IMR-90 (cell line): Measurements from ENCODE around the gene TGFBR1. TPM values are rescaled to one million over a fixed set of nuclear protein-coding genes. Genes with fewer than 3 reads are reported as not detected.

ENCODE experiments used
- ATAC-seq: fragments of 200-7000 bp; cut with Tn5 transposase; 2 replicates; pipeline ENCODE4 v1.9.1; 2020; ENCODE audit warnings: low read depth, mild to moderate bottlenecking, moderate library complexity
- BruUV-seq: library from RNA; stranded (reverse); fragments of 400-500 nt; replicated peaks from 2 replicates; lab custom pipeline; 2021; lab: Mats Ljungman, UMichigan
- CTCF ChIA-PET: fragments of 300-600 bp; formaldehyde crosslinking; extraction: SDS; loops from one replicate; lab custom pipeline; 2021; ENCODE audit warnings: antibody characterized with exemption; lab: Yijun Ruan, JAX
- POLR2A ChIA-PET: fragments of 300-600 bp; sonication (Branson Sonifier 250); formaldehyde crosslinking; loops from one replicate; lab custom pipeline; 2022; ENCODE audit warnings: antibody characterized with exemption; ENCODE audit not compliant: unreplicated experiment; lab: Charles Lee
- DNase-seq: peaks from one replicate; pipeline ENCODE4 v3.0.0; 2013
- H2AFZ ChIP-seq: replicated peaks from 2 replicates; pipeline ENCODE3; 2013; ENCODE audit warnings: low read length, mild to moderate bottlenecking; ENCODE audit not compliant: poor library complexity
- H2AK5ac ChIP-seq: 2 replicates; pipeline ENCODE4 v1.6.1; 2013; ENCODE audit warnings: low read depth, low read length, inconsistent platforms
- H2AK9ac ChIP-seq: replicated peaks from 2 replicates; pipeline ENCODE3; 2013; ENCODE audit warnings: mild to moderate bottlenecking, low read depth, low read length, moderate library complexity; ENCODE audit not compliant: poor library complexity
- H2BK120ac ChIP-seq: 2 replicates; pipeline ENCODE4 v1.6.1; 2013; ENCODE audit warnings: low read depth, low read length, inconsistent platforms
- H2BK15ac ChIP-seq: 3 replicates; pipeline ENCODE4 v1.6.1; 2013; ENCODE audit warnings: low read depth, low read length, inconsistent platforms
- H2BK20ac ChIP-seq: 2 replicates; pipeline ENCODE4 v1.6.1; 2013; ENCODE audit warnings: low read depth, mild to moderate bottlenecking, inconsistent platforms, low read length, moderate library complexity
- H2BK5ac ChIP-seq: 2 replicates; pipeline ENCODE4 v1.6.1; 2013; ENCODE audit warnings: mild to moderate bottlenecking, low read depth, low read length, inconsistent platforms; ENCODE audit not compliant: poor library complexity, severe bottlenecking
- H3K14ac ChIP-seq: replicated peaks from 2 replicates; pipeline ENCODE4 v1.6.1; 2013; ENCODE audit warnings: low read depth, low read length, inconsistent platforms
- H3K18ac ChIP-seq: 2 replicates; pipeline ENCODE4 v1.6.1; 2013; ENCODE audit warnings: low read depth, low read length, control low read depth
- H3K23ac ChIP-seq: 2 replicates; pipeline ENCODE4 v1.6.1; 2013; ENCODE audit warnings: low read depth, low read length, inconsistent platforms
- H3K27ac ChIP-seq: 2 replicates; pipeline ENCODE4 v1.5.1; 2013; ENCODE audit warnings: mild to moderate bottlenecking, control low read depth, low read length; ENCODE audit not compliant: insufficient read depth
- H3K27me3 ChIP-seq: 2 replicates; pipeline ENCODE4 v1.6.1; 2013; ENCODE audit warnings: low read length; ENCODE audit not compliant: control insufficient read depth, insufficient read depth
- H3K36me3 ChIP-seq: 2 replicates; pipeline ENCODE4 v1.6.1; 2013; ENCODE audit warnings: low read length, mixed read lengths; ENCODE audit not compliant: control insufficient read depth, insufficient read depth
- H3K4ac ChIP-seq: 2 replicates; pipeline ENCODE4 v1.6.1; 2013; ENCODE audit warnings: low read depth, low read length, inconsistent platforms
- H3K4me1 ChIP-seq: 2 replicates; pipeline ENCODE4 v1.6.1; 2013; ENCODE audit warnings: low read length, mixed read lengths; ENCODE audit not compliant: control insufficient read depth, insufficient read depth
- H3K4me2 ChIP-seq: 2 replicates; pipeline ENCODE4 v1.6.1; 2013; ENCODE audit warnings: low read depth, mild to moderate bottlenecking, control low read depth, low read length, moderate library complexity
- H3K4me3 ChIP-seq: 2 replicates; pipeline ENCODE4 v1.5.1; 2013; ENCODE audit warnings: low read depth, mild to moderate bottlenecking, control low read depth, low read length, moderate library complexity; ENCODE audit not compliant: insufficient read depth
- H3K56ac ChIP-seq: 2 replicates; pipeline ENCODE4 v1.6.1; 2013; ENCODE audit warnings: low read length, inconsistent platforms; ENCODE audit not compliant: insufficient read depth; ENCODE audit errors: extremely low read depth
- H3K79me1 ChIP-seq, 2 experiments: 2 replicates each; pipeline ENCODE4 v1.6.1; 2013; ENCODE audit warnings: low read length in 2 of 2, inconsistent platforms in 1 of 2, low read depth in 1 of 2
- H3K9ac ChIP-seq: 2 replicates; pipeline ENCODE4 v1.6.1; 2013; ENCODE audit warnings: low read depth, low read length, control low read depth
- H3K9me1 ChIP-seq: 2 replicates; pipeline ENCODE4 v1.6.1; 2013; ENCODE audit warnings: low read length, inconsistent platforms; ENCODE audit not compliant: insufficient read depth
- H3K9me3 ChIP-seq: 2 replicates; pipeline ENCODE4 v1.6.1; 2013; ENCODE audit warnings: low read length; ENCODE audit not compliant: control insufficient read depth, insufficient read depth
- H4K20me1 ChIP-seq: 2 replicates; pipeline ENCODE4 v1.6.1; 2013; ENCODE audit warnings: low read length, inconsistent platforms; ENCODE audit not compliant: insufficient read depth
- H4K5ac ChIP-seq: 2 replicates; pipeline ENCODE4 v1.6.1; 2013; ENCODE audit warnings: mild to moderate bottlenecking, low read depth, low read length, control low read depth
- H4K8ac ChIP-seq, 2 experiments: 2 replicates each; pipeline ENCODE4 v1.6.1; 2013; ENCODE audit warnings: low read depth in 2 of 2, low read length in 2 of 2, control low read depth in 1 of 2, inconsistent platforms in 1 of 2
- H4K91ac ChIP-seq: 2 replicates; pipeline ENCODE4 v1.6.1; 2013; ENCODE audit warnings: low read depth, low read length, inconsistent platforms; ENCODE audit not compliant: insufficient read depth
- FOS ChIP-seq: fragments of 150-350 bp; IDR thresholded peaks from 2 replicates; pipeline ENCODE4 v1.6.1; 2016; ENCODE audit warnings: low read depth, low read length
- SMC3 ChIP-seq: fragments of 150-350 bp; IDR thresholded peaks from 2 replicates; pipeline ENCODE4 v1.6.1; 2016; ENCODE audit warnings: low read depth, mild to moderate bottlenecking, antibody characterized with exemption, low read length, moderate library complexity
- WGBS, 2 experiments: methylation state at CpG; one replicate each; pipeline versions ENCODE4 v1.1.5 to v1.1.7; 2013; ENCODE audit warnings: missing lambda C conversion rate in 2 of 2; ENCODE audit not compliant: insufficient read length in 1 of 2; ENCODE audit errors: extremely low coverage in 2 of 2; 5-methylcytosine and 5-hydroxymethylcytosine counted together
- dilution Hi-C: fragments of 300-500 bp; cut with HindIII; formaldehyde crosslinking; loops from one replicate; pipeline ENCODE4 v1.14.3; 2018; ENCODE audit warnings: low sequenced_read_pairs; ENCODE audit not compliant: unreplicated experiment
- in situ Hi-C: fragments of 300-500 bp; cut with MboI; formaldehyde crosslinking; loops from 3 replicates; pipeline ENCODE4 v1.14.3; 2019; ENCODE audit warnings: low sequenced_read_pairs, inconsistent platforms, mixed read lengths
- intact Hi-C: fragments of 100-400 bp; cut with micrococcal nuclease; formaldehyde crosslinking; loops from 2 replicates; pipeline ENCODE4 v1.10.0; 2022
- polyA plus RNA-seq, 3 experiments: library from polyadenylated mRNA; depleted of rRNA; stranded (reverse); fragments of >200 nt; gene quantifications; 2 replicates each; pipeline ENCODE4 v1.2.3, GENCODE V29; 2012; ENCODE audit warnings: low replicate concordance in 1 of 3
- total RNA-seq: library from RNA; depleted of rRNA; stranded (reverse); fragments of >200 nt; gene quantifications from 2 replicates; pipeline ENCODE4 v1.2.3, GENCODE V29; 2012

The TGFBR1 gene
- total and polyA plus RNA-seq, 2 of the 4 experiments (the other 2 are of a cell fraction): 15.1 to 75.3 TPM

- Histone ChIP-seq H3K18ac (peak overlapping the region; percentile 76), H3K9me3 (no peaks in the 10 kb centered on the region), H2BK120ac (peak overlapping the region; percentile 41; the same call in 1 of the 2 replicates), H3K56ac (no peak overlapping the region), H3K9me1 (peaks cover 5% of the 10 kb centered on the region), H3K23ac (no peak overlapping the region), H2BK20ac (no peak overlapping the region), H3K9ac (peak overlapping the region; percentile 62), H2AFZ (peak overlapping the region; percentile 18), H4K91ac (peak overlapping the region; percentile 53; the same call in 1 of the 2 replicates), H3K4ac (peak overlapping the region; percentile 7; the same call in 1 of the 2 replicates), H3K79me1 (peaks cover 6 to 27% of the 10 kb centered on the region in 2 experiments), H2BK15ac (peak overlapping the region; percentile 17; the same call in 2 of the 3 replicates), H3K4me3 (no peak overlapping the region), H3K14ac (0 out of 2 replicates have a peak overlapping the region, but pooled peaks have one; percentile 20), H3K4me1 (peaks cover 14% of the 10 kb centered on the region), H3K4me2 (peak overlapping the region; percentile 92), H2AK9ac (no peak overlapping the region), H2AK5ac (peak overlapping the region; percentile 57; the same call in 1 of the 2 replicates), H3K27ac (peak overlapping the region; percentile 84), H4K8ac (peak overlapping the region; percentile 40 to 64), H4K5ac (peak overlapping the region; percentile 44; the same call in 1 of the 2 replicates), H3K27me3 (no peaks in the 10 kb centered on the region), H2BK5ac (peak overlapping the region; percentile 61), H4K20me1 (peaks cover 24% of the 10 kb centered on the region), H3K36me3 (no peaks in the 10 kb centered on the region; the same call in 1 of the 2 replicates)
- no CpG with 5 or more reads among the region's 11 CpGs for WGBS, 2 experiments
- CTCF ChIA-PET: interaction anchor here (0.7 to 2.1 kb wide), 5 partner anchors 8 to 130 kb away, joined by 3 to 5 read pairs (median 5); no protein-coding TSS in a partner anchor
- dilution Hi-C loops: no loop called here
- DNase-seq (peak; percentile 38), ATAC-seq (no peak)
- BruUV-seq: no TSS peak
- in situ Hi-C loops: no loop called here
- intact Hi-C loops: no loop called here
- peak; percentile 46 for TF ChIP-seq FOS
- TF ChIP-seq SMC3: no peak
- POLR2A ChIA-PET: interaction anchor here (1.4 kb wide), 1 partner anchor 73 kb away, joined by 6 read pairs; no protein-coding TSS in a partner anchor
Observed at GRCh38 chr9:99103054-99103895, 1.6 kb upstream of the TGFBR1 start.
